HK-2 (cell line): ENCODE measurements around the gene NLRP1.
"Not testable (repeated sequence)": the region's sequence is repeated elsewhere in the genome, so short reads cannot be mapped to it uniquely, and the experiment has no call there.

Experiments used
- DNase-seq: peaks from one replicate; pipeline ENCODE4 v3.0.0-alpha.2; 2018; ENCODE audit not compliant: unreplicated experiment

NLRP1 gene

DNA sequence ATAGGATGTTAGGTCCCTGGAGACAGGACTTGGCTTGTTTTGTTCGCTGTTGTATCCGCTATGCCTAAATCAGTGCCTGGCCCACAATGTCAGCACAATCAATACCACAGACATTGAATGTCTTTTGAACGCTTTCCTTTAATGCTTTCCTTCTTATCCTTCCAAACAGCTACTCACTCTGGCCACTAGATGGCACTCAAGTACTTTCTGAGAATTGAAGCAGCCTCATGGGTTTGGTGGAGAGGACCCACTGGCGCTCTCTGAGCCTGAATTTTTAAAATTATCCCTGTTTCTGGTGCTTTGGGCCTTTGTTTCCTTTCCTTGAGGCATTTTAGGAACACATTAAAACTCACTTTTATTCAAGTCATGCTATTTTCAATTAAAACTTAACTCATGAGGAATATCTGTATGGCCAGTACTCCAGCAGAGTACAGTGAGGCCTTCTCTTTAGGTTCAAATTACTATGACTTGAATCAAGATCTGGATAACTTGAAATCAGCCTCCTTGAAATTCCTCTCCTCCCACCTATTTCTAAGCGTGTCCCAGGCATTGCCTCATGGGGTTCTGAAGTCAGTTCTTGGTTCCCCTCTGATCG lies 3.2 kb upstream of the NLRP1 start:
- peak; percentile 30 for DNase-seq

- peak; percentile 71 for DNase-seq
These were observed 1.7 kb upstream of the NLRP1 start for GRCh38 chr17:5585836-5586521.

- DNase-seq = no peak
These were observed 1.0 kb upstream of the NLRP1 start for GRCh38 chr17:5585287-5585794.

GRCh38 chr17:5583426-5584382 lies 605 bp downstream of the NLRP1 start:
- no peak for DNase-seq

DNA sequence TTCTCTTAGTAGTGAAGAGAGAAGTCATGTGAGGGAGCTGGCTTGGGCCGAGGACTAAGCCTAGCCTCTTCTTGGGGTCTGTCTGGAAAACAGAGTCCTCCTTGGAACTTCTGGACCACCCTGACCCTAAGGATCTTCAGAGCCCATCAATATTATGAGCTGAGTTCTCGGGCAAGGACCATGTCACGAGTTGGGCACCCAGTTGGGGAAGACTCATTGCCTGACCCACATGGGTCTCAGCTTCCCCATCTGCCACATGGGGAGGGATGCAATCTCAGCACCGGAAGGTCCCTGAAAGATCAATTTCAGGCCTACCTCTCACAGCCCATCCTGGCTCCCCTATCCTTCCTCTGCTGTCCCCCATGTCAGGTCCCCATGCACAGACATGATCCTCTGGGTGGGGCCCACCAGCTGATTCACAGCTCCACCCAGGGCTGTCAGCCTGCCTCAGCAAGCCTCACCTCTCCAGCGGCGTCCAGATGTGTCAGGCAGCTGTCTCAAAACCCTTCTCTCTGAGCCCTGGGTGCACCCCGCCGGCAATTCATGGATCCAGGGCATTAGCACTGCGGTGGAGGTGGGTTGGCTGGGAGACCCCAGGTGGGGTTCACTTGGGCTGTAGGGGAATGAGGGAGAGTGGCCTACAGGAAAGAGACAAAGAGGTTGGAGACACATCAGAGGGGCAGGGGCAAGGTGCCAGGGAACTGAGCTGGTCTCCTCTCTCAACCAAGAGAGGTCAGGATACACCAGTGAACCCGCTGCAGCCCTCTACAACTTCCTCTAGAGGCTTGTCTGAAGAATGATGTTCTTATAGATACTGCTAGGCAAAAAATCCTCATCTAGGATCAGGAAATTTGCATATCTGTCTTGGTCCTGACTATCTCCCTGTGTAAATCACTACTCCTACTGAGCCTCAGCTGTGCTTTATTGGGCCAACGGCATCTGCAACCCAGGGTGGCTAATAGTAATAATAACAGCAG lies 1.8 kb downstream of the NLRP1 start:
- no peak for DNase-seq

DNA sequence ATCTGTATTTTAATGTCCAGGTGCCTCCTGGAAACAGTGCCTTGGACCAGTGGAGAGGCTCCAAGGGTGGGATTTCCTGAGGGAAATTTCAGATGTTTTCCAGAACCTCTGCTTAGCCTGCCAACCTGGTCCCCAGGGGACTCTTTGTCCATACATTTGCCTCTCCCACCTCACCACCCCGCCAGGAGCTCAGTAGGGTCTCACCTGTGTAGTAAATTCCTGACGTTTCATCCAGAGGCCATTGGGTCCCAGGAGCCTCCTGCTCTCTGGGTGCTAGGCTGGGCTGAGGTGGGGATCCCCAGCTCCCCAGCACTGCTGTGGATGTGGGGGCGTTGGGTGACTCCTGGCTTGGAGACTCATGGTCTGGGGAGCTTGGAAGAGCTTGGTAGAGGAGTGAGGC lies 2.7 kb downstream of the NLRP1 start:
- DNase-seq = no peak

DNA sequence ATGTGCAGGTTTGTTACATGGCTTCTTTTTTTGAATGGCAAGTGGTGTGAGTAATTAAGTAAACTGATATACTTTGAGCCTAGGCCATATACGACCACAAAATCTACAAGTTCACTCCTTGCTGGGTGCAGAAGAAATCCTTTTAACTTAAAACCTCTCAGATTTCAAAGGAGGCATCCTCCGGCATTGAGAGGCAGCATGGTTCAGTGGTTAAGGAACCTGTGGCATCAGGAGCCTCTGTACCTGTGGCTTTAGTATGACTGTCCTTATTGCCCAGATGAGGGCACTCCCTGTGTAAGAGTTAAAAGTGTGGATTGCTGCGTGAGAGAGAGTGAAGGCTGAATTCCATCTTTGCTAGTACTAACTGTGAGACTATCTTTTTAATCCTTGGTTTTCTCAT lies 3.3 kb downstream of the NLRP1 start:
- DNase-seq = no peak

- no peak for DNase-seq
These were observed 3.9 kb downstream of the NLRP1 start for GRCh38 chr17:5580367-5580766.

GRCh38 chr17:5578768-5579167 lies 5.5 kb downstream of the NLRP1 start:
- DNase-seq = not testable (repeated sequence)

- not testable (repeated sequence) for DNase-seq
These were observed 11.3 kb downstream of the NLRP1 start for GRCh38 chr17:5573017-5573416.

DNA sequence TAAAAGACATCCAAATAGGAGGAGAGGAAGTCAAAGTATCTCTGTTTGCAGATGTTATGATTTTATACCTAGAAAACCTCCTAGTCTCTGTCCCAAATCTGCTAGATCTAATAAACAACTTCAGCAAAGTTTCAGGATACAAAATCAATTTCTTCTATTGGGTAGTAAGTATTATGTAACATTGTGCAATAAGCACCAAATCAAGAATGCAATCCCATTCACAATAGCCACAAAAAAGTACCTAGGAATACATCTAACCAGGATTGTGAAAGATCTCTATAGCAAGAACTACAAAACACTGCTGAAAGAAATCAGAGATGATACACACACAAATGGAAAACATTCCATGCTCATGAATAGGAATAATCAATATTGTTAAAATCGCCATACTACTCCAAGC lies 13.0 kb downstream of the NLRP1 start:
- DNase-seq = no peak

DNA sequence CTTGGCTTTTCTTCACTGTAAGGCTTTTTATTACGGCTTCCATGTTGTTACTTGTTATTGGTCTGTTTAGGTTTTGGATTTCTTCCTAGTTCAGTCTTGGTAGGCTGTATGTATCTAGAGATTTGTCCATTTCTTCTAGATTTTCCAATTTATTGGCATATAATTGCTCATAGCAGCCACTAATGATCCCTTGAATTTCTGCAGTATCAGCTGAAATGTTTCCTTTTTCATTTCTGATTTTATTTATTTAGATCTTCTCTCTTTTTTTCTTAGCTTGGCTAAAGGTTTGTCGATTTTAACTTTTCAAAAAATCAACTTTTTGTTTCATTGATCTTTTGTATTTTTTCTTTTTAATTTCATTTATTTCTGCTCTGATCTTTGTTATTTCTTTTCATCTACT lies 18.5 kb downstream of the NLRP1 start:
- no peak for DNase-seq

DNA sequence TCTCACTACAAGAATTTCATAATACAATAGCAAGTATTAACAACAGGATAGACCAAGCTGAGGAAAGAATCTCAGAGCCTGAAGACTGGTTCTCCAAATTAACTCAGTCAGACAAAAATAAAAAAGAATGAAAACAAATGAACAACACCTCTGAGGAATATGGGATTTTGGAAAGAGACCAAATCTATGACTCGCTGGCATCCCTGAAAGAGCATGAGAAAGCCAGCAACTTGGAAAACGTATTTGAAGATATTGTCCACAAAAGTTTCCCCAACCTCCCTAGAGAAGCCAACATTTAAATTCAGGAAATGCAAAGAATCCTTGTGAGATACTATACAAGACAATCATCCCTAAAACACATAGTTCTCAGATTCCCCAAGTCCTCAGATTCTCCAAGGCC lies 20.9 kb downstream of the NLRP1 start:
- no peak for DNase-seq

- DNase-seq = no peak
These were observed 21.5 kb downstream of the NLRP1 start for GRCh38 chr17:5562661-5563360.

DNA sequence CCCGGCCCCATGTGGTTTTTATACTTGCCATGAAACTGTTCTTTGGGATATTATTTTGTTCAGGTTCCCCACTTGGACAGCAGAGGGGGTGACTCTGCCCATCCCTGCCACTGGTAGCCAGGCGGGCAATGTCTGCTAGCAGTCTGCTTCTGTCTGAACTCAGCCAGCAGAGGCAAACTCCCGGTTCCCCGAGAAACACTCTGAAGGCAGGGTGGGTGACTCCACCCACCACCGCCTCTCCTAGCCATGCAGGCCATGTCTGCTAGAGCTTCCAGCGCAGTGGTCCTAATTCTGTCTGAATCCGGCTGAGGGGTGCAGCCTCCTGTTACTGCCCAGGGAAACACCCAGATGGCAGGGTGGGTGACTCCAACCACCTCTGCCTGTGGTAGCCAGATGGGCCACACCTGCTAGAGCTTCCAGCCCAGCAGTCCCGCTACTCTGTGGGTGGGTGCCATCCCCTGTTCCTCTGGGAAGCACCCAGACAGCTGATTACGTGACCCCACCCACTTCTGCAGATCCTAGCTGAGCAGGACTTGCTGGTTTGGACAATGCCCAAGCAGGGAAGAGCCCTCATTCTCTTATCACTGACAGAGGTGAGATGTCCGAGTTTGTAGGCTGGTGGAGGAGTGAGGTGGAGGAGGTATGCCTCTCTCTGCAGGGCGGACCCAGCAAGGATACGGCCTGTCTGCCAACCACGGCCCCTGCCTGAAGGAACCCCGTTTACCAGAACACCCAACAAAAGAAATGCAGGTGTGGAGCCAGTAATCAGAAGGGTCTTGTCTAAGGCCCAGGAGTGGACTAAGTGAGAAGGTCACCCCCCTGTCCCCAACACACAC lies 22.4 kb downstream of the NLRP1 start:
- DNase-seq = no peak

DNA sequence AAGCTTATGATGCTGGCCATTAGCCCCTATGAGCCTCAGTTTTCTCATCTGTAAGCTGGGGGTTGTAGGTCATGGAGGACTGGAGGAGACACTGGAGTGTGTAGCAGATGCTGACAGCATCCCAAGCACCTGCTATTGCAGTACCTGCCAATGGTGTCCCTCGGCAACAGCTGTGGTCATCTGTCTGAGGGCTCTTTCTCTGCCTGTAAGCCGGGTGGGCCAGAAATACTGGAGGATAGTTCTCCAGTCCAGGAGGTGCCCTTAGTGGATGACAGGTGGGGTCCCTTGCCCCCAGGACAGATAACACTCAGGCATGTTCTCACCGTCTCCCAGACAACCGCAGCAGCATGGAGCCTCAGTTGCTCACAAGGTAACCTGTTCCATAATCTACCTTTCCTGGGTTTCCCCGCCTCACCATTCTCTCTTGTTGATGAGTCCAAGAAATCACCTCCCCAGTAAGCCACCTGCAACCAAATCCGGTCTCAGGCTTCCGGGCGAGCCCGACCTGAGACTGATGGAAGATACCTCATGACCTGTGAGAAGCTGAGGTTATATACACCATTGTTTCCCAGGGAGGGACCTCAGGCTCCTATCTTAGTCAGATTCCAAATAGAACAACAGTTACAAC lies 23.8 kb downstream of the NLRP1 start:
- no peak for DNase-seq

GRCh38 chr17:5558815-5559785 lies 25.2 kb downstream of the NLRP1 start:
- DNase-seq = no peak

- DNase-seq = no peak
These were observed 26.3 kb downstream of the NLRP1 start for GRCh38 chr17:5557990-5558389.
